ENCODE results near the gene TAB3.
"Not testable (repeated sequence)": the region's sequence is repeated elsewhere in the genome, so short reads cannot be mapped to it uniquely, and the experiment has no call there.

Gene TAB3

GRCh38 chrX:30814978-30815377 is 74.1 kb downstream of the TAB3 start:
- no peak for DNase-seq

DNA sequence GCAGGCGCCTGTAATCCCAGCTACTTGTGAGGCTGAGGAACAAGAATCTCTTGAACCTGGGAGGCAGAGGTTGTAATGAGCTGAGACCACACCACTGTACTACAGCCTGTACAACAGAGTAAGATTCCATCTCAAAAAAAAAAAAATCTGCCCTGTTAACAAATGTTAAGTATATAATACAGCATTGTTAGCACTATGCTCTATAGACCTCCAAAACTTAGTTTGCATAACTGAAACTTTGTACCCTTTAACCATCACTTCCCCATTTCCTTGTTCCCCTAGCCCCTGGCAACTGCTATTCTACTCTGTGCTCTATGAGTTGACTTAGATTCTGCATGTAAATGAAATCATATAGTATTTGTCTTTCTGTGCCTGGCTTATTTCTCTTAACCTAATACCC is 76.7 kb downstream of the TAB3 start:
- DNase-seq = no peak

DNA sequence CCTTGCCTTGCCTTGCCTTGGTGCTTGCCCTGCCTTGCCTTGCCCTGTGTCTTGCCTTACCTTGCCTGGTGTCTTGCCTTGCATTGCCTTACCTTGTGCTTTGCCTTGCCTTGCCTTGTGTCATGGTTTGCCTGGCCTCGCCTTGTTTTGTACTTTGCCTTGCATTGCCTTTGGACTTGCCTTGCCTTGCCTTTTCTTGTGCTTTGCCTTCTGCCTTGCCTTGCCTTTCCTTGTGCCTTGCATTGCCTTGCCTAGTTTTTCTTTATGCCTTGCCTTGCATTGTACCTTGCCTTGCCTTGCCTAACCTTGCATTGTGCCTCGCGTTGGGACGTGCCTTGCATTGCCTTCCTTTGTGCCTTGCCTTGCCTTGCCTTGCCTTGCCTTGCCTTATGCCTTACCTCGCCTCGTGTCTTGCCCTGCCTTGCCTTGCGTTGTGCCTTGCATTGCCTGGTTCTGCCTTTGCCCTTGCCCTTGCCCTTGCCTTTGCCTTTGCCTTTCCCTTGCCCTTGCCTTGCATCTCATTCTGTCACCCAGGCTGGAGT is 82.8 kb downstream of the TAB3 start:
- DNase-seq = no peak

GRCh38 chrX:30804462-30804861 is 84.6 kb downstream of the TAB3 start:
- no peak for DNase-seq

DNA sequence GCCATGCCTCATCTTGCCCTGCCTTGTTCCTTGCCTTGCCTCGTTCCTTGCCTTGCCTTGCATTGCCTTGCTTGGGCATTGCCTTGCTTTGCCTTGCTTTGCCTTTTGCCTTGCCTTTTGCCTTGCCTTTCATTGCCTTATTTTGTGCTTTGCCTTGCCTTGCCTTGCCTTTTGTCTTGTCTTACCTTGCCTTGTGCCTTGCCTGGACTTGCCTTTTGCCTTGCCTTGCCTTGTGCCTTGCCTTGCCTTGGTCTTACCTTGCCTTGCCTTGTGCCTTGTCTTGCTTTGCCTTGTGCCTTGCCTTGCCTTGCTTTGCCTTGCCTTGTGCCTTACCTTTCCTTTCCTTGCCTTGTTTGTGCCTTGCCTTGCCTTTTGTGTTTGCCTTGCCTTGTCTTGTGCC is 88.2 kb downstream of the TAB3 start:
- DNase-seq = no peak

DNA sequence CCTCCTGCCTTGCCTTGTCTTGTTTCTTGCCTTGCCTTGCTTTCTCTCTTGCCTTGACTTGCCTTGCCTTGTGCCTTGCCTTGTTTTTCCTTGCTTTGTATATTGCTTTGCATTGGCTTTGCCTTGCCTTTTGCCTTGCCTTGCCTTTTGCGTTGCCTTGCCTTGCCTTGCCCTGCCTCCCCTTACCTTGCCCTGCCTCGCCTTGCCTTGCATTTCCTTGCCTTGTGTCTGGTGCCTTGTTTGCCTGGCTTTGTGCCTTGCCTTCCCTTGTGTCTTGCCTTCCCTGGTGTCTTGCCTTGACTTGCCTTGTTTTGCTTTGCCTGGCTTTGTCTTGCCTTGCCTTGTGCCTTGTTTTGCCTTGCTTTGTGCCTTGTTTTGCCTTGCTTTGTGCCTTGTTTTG is 89.7 kb downstream of the TAB3 start:
- no peak for DNase-seq

DNA sequence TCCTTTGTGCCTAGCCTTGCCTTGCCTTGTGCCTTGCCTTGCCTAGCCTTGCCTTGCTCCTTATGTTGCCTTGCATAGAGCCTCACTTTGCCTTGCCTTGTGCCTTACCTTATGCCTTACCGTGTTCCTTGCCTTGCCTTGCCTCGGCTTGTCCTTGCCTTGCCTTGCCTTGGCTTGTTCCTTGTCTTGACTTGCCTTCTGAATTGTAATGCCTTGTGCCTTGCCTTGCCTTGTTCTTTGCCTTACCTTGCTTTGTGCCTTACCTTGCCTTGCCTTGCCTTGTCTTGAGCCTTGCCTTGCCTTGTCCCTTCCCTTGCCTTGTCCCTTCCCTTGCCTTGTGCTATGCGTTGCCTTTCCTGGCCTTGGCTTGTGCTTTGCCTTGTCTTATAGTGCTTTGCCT is 90.2 kb downstream of the TAB3 start:
- no peak for DNase-seq

DNA sequence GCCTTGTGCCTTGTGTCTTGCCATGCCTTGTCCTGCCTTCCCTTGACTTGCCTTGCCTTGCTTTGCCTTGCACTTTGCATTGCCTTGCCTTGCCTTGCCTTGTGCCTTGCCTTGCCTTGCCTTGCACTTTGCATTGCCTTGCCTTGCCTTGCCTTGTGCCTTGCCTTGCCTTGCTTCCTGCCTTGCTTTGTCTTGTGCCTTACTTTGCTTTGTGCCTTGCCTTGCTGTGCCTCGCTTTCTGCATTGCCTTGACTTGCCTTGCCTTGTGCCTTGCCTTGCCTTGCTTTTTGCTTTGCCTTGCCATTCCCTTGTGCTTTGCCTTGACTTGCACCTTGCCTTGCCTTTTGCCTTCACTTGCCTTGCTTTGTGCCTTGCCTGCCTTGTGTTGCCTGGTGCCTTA is 91.8 kb downstream of the TAB3 start:
- not testable (repeated sequence) for DNase-seq

DNA sequence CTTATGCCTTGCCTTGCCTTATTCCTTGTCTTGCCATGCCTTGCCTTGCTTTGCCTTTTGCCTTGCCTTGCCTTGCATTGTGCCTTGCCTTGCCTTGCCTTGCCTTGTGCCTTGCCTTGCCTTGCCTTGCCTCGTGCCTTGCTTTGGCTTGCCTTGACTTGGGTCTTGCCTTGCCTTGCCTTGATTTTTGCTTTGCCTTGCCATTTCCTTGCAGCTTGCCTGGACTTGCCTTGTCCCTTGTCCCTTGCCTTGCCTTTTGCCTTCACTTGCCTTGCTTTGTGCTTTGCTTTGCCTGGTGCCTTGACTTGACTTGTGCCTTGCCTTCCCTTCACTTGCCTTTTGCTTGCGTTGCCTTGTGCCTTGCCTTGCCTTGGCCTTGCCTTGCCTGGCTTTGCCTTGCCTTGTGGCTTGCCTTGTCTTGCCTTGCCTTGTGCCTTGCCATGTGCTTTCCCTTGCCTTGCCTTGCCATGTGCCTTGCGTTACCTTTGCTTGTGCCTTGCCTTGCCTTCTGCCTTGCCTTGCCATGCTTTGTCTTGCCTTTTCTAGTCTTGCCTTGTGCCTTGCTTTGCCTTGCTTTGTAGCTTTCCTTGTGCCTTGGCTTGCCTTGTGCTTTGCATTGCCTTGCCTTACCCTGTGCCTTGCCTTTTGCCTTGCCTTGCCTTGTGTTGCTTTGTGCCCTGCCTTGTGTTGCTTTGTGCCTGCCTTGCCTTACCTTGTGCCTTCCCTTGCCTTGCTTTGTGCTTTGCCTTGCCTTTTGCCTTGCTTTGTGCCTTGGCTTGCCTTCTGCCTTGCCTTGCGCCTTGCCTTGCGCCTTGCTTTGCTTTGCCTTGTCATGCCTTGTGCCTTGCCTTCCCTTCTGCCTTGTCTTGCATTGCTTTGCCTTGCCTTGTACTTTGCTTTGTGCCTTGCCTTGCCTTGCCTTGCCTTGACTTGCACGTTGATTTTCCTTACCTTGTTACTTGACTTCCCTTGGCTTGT is 92.8 kb downstream of the TAB3 start:
- DNase-seq = no peak

GRCh38 chrX:30794497-30794896 is 94.6 kb downstream of the TAB3 start:
- no peak for DNase-seq

GRCh38 chrX:30793767-30794103 is 95.3 kb downstream of the TAB3 start:
- DNase-seq = no peak

DNA sequence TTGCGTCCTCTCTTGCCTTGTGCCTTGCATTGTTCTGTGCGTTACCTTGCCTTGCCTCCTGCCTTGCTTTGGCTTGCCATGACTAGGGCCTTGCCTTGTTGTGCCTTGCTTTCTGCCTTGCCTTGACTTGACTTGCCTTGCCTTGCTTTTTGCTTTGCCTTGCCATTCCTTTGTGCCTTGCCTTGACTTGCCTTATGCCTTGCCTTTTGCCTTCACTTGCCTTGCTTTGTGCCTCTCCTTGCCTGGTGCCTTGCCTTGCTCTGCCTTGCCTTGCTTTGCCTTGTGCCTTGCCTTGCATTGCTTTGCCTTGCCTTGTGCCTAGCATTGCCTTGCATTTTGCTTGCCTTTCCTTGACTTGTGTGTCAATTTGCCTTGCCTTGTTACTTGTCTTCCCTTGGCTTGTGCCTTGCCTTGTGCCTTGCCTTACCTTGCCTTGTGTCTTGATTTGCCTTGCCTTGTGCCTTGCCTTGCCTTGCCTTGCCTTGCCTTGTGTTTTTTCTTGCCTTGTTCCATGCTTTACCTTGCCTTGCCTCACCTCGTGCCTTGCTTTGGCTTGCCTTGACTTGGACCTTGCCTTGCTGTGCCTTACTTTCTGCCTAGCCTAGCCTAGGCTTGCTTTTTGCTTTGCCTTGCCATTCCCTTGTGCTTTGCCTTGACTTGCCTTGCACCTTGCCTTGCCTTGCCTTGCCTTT is 95.8 kb downstream of the TAB3 start:
- no peak for DNase-seq

DNA sequence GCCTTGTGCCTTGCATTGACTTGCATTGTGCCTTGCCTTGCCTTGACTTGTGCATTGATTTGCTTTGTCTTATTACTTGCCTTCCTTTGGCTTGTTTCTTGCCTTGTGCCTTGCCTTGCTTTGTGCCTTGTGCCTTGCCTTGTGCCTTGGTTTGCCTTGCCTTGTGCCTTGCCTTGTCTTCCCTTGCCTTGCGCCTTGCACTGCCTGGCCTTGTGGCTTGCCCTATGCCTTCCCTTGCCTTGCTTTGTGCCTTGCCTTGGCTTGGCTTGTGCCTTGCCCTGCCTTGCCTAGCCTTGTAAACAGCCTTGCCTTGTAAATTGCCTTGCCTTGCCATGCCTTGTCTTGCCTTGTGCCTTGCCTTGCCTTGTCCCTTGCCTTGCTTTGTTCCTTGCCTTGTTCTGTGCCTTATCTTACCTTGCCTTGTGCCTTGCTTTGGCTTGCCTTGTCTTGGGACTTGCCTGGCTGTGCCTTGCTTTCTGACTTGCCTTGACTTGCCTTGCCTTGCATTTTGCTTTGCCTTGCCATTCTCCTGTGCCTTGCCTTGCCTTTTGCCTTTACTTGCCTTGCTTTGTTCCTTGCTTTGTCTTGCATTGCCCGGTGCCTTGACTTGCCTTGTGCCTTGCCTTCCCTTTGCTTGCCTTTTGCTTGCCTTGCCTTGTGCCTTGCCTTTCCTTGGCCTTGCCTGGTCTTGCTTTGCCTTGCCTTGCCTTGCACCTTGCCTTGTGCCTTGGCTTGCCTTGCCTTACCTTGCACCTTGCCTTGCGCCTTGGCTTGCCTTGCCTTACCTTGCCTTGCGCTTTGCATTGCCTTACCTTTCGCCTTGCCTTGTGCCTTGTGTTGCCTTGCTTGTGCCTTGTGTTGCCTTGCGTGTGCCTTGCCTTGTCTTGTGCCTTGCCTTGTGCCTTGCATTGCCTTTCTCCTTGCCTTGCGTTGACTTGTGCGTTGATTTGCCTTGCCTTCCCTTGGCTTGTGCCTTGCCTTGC is 97.5 kb downstream of the TAB3 start:
- no peak for DNase-seq

DNA sequence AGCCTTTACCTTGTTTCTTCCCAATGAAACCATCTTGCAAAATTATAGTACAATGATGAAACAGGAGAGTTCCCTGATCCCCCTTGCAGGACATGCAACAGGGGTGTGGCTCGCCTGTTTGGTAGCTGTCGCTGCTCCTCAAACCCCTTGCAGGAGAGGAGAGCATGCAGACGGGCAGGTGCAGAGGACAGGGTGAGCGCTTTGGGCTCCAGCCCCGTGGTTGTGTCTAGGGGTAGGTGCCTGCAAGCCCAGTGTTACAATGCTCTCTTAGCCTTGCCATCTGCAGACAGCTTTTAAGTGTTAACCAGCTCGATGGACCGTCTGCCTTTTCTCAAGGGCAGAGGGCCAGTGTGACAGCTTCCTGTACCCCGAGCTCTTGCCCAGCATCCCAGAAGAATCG is 102.0 kb downstream of the TAB3 start:
- no peak for DNase-seq

- no peak for DNase-seq
Observed at GRCh38 chrX:30786374-30786773, 102.7 kb downstream of the TAB3 start.

DNA sequence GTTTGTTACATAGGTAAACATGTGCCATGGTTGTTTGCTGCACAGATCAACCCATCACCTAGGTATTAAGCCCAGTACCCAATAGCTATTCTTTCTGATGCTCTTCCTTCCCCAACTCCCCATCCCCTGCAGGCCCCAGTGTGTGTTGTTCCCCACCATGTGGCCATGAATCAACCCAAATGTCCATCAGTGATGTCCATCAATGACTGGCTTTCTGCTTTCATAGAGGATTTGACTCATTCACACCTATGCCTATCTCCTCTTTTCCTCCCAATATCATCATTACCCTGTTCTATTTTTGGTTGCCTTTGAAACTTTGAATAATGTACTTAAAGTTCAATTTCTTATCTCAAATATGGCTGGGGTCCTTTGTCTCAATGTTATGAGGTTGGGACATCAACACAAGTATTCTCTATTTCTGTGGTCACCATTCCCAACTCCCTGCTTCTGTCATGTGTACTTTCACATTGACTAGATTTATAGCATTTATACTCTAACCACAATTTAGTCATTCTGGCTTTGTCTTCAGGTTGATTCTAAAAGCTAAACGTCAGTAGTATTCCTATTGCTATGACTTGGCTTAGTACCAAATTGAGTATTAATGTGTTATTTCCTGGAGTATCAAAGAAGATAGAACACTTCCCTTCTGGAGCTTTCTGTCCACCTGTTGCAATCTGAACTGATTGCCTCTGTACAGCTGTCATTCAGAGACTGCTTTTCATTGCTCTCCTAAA is 107.2 kb downstream of the TAB3 start:
- no peak for DNase-seq

- no peak for DNase-seq
Observed at GRCh38 chrX:30779453-30780030, 109.5 kb downstream of the TAB3 start.

GRCh38 chrX:30777575-30777974 is 111.5 kb downstream of the TAB3 start:
- no peak for DNase-seq

Measured in NCI-H1930 (cell line).